Measurements from ENCODE around the gene KANK2. TPM values are rescaled to one million over a fixed set of nuclear protein-coding genes. Genes with fewer than 3 reads are reported as not detected.

KANK2 gene
- total RNA-seq, 4 donors from 2014 or later: 156 to 414 (median 327) TPM

- TF ChIP-seq CTCF (IDR thresholded peaks at IDR 0.05; ENCODE audit: low read depth): no peak
These were observed 27.8 kb upstream of the KANK2 start for GRCh38 chr19:11225172-11225571.

- no peak for TF ChIP-seq CTCF (IDR thresholded peaks at IDR 0.05; ENCODE audit: low read depth)
These were observed 27.1 kb upstream of the KANK2 start for GRCh38 chr19:11224429-11224828.

GRCh38 chr19:11223200-11223599 lies 25.9 kb upstream of the KANK2 start:
- TF ChIP-seq CTCF (IDR thresholded peaks at IDR 0.05; ENCODE audit: low read depth): no peak

- no peak for TF ChIP-seq CTCF (IDR thresholded peaks at IDR 0.05; ENCODE audit: low read depth)
These were observed 23.8 kb upstream of the KANK2 start for GRCh38 chr19:11221082-11221598.

GRCh38 chr19:11214387-11214786 lies 17.0 kb upstream of the KANK2 start:
- TF ChIP-seq CTCF (IDR thresholded peaks at IDR 0.05; ENCODE audit: low read depth): no peak

GRCh38 chr19:11210656-11210928 lies 13.2 kb upstream of the KANK2 start:
- TF ChIP-seq CTCF (IDR thresholded peaks at IDR 0.05; ENCODE audit: low read depth): no peak

- TF ChIP-seq CTCF (IDR thresholded peaks at IDR 0.05; ENCODE audit: low read depth): no peak
These were observed 12.7 kb upstream of the KANK2 start for GRCh38 chr19:11209839-11210655.

Data from subcutaneous adipose tissue (tissue), 4 donors.